ENCODE measurements around the gene CRP.
"Not testable (repeated sequence)": the region's sequence is repeated elsewhere in the genome, so short reads cannot be mapped to it uniquely, and the experiment has no call there.

Gene CRP

DNA sequence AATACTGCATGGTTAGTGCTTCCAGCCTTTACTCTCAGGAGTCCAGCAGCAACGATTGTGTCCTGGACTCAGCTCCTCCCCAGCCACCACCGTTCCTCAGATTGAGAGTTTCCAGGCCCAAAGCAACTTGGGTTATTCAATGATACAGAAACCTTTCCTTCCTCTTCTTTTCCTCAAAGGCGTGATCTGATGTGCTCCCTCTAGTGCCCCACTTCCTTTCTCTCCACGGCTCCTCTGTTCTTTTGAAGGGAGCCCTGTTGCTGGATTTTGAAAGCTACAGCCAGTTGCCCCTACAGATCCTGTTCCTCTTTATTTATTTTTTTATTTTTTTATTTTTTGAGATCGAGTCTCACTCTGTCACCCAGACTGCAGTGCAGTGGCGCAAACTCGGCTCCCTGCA is 14.1 kb downstream of the CRP start:
- no peak for DNase-seq (ENCODE audit: low read depth in 3 of 3)

DNA sequence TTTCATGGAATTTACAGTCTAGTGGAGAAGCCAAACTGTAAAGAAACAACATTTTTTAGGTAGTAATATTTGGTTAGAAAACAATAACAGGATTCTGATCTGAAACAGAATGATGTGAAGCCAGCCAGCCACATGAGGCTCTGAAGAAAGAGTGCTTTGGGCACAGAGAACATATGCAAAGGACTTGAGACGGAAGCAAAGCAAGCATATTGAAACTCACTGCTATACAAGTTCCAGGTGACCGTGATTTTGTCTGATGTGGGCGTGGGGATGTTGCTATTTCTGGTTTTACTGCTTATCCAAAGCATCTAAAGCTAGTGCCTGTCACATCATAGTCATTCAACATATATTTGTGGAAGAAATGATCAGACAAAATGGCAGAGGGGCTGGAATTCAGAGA is 14.7 kb downstream of the CRP start:
- no peak for DNase-seq (ENCODE audit: low read depth in 3 of 3)

DNA sequence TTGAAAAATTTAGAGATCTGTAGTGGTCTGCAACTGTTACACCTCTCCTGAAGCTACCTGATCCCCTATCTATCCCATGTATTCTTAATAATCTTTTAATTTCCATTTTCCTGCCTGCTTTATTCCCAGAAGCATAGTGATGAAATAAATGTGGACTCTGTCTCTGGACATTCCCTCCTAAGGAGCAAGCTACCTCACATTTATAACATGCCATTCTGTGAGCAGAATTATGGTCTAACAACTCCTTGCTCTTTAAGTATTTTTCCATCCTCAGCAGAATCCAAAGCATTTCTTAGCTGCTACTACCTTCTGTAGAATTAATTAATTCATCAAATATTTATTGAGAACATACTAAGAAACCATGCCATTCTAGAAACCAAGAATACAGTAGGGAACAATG is 15.1 kb downstream of the CRP start:
- no peak for DNase-seq (ENCODE audit: low read depth in 3 of 3)

DNA sequence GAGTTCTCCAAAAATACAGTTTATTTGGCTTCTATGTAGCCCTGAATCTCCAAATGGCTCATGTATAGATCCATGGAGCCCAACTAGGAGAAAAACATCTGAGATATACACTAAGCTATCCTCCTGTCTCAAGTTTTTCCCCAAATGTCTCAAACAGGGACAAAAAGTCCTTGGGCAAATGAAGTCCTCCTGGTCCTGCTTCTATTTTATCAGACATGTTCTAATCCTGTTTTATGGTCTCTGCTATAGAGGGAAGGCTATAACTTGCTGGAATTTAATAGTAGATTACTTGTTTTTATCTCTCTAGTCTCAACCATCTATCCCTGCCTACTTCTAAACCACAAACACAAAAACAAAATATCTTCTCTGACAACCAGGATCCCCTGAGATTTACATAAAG is 26.9 kb downstream of the CRP start:
- DNase-seq (ENCODE audit: low read depth in 3 of 3): no peak

DNA sequence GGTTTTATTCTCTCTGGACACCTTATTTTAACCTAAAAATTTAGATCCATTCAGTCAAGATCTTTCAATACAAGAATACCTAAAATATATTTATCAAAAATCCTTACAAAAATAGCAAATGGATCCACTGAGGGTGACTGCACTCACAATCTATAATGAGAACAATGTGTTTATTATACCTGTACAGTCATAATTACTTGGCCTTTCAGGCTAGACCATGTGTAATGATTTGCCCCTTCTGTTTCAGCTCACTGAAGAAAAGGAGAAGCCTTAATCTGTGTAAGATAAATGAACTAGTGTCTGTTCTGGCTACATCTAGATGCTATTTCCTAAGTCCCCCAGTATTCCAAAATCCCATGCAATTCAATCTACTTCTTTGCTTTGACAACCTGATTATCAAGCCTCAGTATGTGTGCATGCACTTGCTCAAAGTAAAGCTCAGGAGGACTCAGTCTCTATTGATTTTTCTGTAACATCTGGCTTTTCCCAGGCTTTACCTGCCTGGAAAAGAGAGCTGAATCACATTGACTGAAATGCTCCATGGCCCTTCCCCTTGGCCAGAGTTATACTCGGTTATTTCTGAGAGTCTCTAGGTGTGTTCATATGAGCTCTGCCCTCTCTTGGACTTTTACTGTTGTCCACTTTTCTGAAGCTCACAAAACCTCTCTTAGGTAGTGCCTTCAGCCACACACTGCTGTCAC is 27.6 kb downstream of the CRP start:
- no peak for DNase-seq (ENCODE audit: low read depth in 3 of 3)

DNA sequence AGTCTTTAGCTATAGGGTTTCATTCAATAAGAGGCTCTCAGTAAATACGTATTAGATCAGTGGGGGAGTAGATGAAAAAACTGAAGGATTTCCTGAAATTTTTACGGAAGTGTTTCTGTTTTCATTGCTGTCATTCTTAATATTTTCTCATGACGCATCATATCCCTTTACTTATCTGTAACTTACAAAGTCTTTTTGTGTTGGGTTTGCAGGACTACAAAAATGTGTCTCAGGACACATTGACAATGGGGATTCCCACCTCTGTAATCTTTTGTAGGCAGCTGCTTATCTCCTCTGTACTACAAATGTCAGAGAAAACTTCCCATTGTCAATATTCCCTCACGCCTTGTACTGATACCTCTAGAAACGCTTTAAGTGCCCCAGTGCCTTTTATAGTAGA is 35.5 kb downstream of the CRP start:
- no peak for DNase-seq (ENCODE audit: low read depth in 3 of 3)

DNA sequence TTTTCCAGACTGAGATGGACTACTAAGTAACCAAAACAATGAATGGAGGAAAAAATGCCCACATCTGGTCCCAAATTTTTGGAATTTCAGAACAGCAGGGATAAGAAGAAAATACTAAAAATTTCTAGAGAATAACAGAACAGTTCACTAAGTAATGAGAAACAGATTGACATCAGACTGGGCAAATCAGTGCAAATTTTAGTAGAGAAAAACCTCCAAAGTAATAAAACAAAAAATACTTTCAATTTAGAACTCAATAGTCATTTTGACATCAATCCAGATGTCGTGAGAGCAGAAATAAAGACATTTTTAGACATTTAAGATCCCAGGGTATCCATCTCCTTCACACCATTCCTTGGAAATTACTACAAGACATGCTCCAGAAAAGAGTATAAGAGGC is 39.3 kb downstream of the CRP start:
- DNase-seq (ENCODE audit: low read depth in 3 of 3): no peak

DNA sequence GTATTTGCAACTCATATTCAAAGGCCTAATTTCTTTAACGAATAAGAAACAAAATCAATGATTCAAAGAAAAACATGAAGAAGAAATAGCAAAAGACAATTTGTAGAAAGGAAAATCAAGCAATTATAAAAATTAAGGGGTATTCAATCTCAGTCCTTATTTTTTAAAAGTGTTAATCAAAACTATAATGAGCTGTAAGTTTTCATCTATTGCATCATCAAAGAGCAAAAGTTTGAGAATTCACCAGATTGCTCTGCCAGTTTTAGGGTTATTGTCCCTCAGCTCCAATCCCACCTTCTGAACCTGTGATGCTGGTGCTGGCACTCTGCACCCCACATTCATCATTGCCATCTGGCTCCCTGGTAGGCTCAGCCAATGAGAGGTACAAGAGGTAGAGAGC is 42.0 kb downstream of the CRP start:
- DNase-seq (ENCODE audit: low read depth in 3 of 3): not testable (repeated sequence)

DNA sequence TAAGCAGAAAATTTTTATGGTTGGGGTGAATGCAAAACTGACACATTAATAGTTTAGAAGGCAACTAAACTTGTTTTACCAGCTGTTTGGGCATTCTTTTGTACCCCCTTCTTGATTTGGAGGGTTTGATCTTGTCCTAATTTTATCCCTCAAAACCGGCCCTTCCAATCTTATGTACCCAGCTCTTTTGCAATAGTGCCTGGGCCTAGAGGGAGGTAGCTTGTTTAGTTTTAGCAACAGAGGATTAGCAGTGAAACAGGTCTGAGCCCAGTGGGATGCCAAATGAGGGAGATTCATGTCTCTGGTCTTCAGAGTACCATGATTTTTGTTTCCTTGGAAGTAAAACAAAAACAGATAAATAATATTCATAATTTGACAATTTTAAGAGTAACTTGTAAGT is 45.1 kb downstream of the CRP start:
- no peak for DNase-seq (ENCODE audit: low read depth in 3 of 3)

DNA sequence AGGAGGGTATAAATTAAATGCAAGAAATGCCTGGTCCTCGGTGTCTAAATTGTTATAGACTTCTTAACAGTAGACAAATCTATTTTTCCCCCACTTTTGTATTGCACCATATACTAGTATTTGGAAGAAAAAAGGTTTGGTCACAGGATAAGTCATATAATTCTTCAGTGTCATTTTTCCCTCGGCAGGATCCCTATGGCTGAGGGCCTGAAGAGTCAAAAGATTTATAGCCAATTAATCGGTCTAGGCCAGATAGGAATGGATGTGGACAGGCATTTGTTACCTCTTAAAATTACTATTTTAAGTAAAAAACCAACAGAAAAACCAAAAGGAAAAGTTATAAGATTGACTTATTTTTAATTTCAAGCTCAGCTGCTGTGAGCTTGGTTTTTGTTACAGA is 45.6 kb downstream of the CRP start:
- DNase-seq (ENCODE audit: low read depth in 3 of 3): no peak

DNA sequence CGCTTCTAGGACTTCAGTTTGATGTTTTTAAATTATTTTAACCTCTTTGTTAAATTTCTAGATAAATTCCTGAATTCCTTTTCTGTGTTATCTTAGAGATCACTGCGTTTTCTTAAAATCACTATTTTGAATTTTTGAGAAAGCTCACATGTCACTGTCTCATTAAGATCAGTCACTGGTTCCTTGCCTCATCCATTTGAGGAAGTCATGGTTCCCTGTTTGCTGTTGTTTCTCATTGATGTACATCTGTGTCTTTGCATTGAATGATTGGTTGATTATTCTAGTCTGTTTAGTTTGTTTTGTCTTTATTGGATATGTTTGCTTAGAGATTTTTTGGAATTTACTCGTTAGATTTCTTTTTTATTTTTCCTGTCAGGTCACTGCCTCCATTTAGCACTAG is 50.1 kb downstream of the CRP start:
- no peak for DNase-seq (ENCODE audit: low read depth in 3 of 3)

DNA sequence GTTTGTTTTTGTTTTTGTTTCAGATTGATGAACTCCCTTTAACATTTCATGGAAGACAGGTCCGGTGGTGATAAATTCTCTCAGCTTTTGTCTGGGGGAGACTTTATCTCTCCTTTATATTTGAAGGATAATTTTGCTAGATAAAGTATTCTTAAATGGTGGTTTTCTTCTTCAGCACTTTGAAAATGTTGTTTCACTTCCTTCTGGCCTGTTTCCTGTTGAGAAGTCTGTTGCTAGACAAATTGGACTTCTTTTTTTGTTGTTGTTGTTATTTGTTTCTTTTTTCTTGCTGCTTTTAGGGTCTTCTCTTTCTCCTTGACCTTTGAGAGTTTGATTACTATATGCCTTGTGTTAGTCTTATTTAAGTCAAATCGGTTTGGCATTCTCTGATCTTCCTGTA is 50.8 kb downstream of the CRP start:
- no peak for DNase-seq (ENCODE audit: low read depth in 3 of 3)
